Endothelial cell of umbilical vein (primary cell): ENCODE results near the gene TXNDC15. TPM values are rescaled to one million over a fixed set of nuclear protein-coding genes. Genes with fewer than 3 reads are reported as not detected.

Experiments used
- BruUV-seq: library from RNA; stranded (reverse); fragments of 400-500 nt; replicated peaks from 2 replicates; lab custom pipeline; 2021; lab: Mats Ljungman, UMichigan
- CTCF ChIA-PET: fragments of 300-600, 350-600 bp; sonication (Branson Sonifier 250); formaldehyde crosslinking; loops from one replicate; lab custom pipeline; 2021; ENCODE audit warnings: antibody characterized with exemption, inconsistent platforms; lab: Charles Lee
- POLR2A ChIA-PET: fragments of 300-600, 350-600 bp; sonication (Branson Sonifier 250); formaldehyde crosslinking; loops from one replicate; lab custom pipeline; 2021; ENCODE audit warnings: antibody characterized with exemption, inconsistent platforms; lab: Charles Lee
- DNase-seq: peaks from one replicate; pipeline ENCODE4 v3.0.0-alpha.2; 2011; ENCODE audit warnings: low read depth, low spot score
- FAIRE-seq: peaks from 2 replicates; lab custom pipeline; 2011; peaks lifted over from hg19 to GRCh38; lab: Jason Lieb, UNC
- H2AFZ ChIP-seq: 2 replicates; pipeline ENCODE4 v1.6.0; 2012; ENCODE audit warnings: low read depth, low read length, control low read depth, inconsistent platforms
- H3K27ac ChIP-seq: 2 replicates; pipeline ENCODE4 v1.5.1; 2011; ENCODE audit warnings: low read depth, mild to moderate bottlenecking, control low read depth, low read length, moderate library complexity; ENCODE audit not compliant: insufficient read depth
- H3K27me3 ChIP-seq, 2 experiments: 2 replicates each; pipeline versions ENCODE4 v1.6.0 to v1.6.1; 2011; ENCODE audit warnings: low read length in 2 of 2, mixed read lengths in 1 of 2; ENCODE audit not compliant: control insufficient read depth in 2 of 2, insufficient read depth in 2 of 2
- H3K36me3 ChIP-seq, 2 experiments: 2 replicates in 1 of 2; 3 replicates in 1 of 2; pipeline ENCODE4 v1.5.1; 2011; ENCODE audit warnings: low read length in 2 of 2, mild to moderate bottlenecking in 1 of 2, moderate library complexity in 1 of 2; ENCODE audit not compliant: control insufficient read depth in 2 of 2, insufficient read depth in 2 of 2; ENCODE audit errors: extremely low read depth in 1 of 2
- H3K4me1 ChIP-seq: 3 replicates; pipeline ENCODE4 v1.5.1; 2011; ENCODE audit warnings: mild to moderate bottlenecking, low read length; ENCODE audit not compliant: control insufficient read depth, insufficient read depth; ENCODE audit errors: extremely low read depth
- H3K4me2 ChIP-seq: 2 replicates; pipeline ENCODE4 v1.6.1; 2011; ENCODE audit warnings: low read length, control low read depth, mixed read lengths; ENCODE audit not compliant: insufficient read depth
- H3K4me3 ChIP-seq, 3 experiments: fragments of 200-600 bp in 1 of 3; sonication (generic), shearing (Covaris generic) in 1 of 3; replicated peaks in 1 of 3; 2 replicates each; pipeline ENCODE4 v1.5.1; 2011 to 2016; ENCODE audit warnings: control low read depth in 3 of 3, low read length in 3 of 3, mild to moderate bottlenecking in 2 of 3, inconsistent platforms in 1 of 3, low read depth in 1 of 3, moderate library complexity in 1 of 3; ENCODE audit not compliant: insufficient read depth in 1 of 3
- H3K79me2 ChIP-seq: 2 replicates; pipeline ENCODE4 v1.6.0; 2012; ENCODE audit warnings: low read length, inconsistent platforms; ENCODE audit not compliant: control insufficient read depth, insufficient read depth
- H3K9ac ChIP-seq: replicated peaks from 2 replicates; pipeline ENCODE3; 2011; ENCODE audit warnings: low read length, control low read depth; ENCODE audit not compliant: insufficient read depth; ENCODE audit errors: extremely low read depth
- H3K9me1 ChIP-seq: replicated peaks from 3 replicates; pipeline ENCODE4 v1.6.0; 2011; ENCODE audit warnings: mild to moderate bottlenecking, low read length; ENCODE audit not compliant: control insufficient read depth, insufficient read depth; ENCODE audit errors: extremely low read depth
- H3K9me3 ChIP-seq: replicated peaks from 2 replicates; pipeline ENCODE4 v1.5.1; 2012; ENCODE audit warnings: low read length, inconsistent platforms; ENCODE audit not compliant: control insufficient read depth, insufficient read depth
- H4K20me1 ChIP-seq: replicated peaks from 2 replicates; pipeline ENCODE3; 2011; ENCODE audit warnings: mild to moderate bottlenecking, low read length; ENCODE audit not compliant: control insufficient read depth, insufficient read depth; ENCODE audit errors: extremely low read depth
- EZH2 ChIP-seq: IDR thresholded peaks from 2 replicates; pipeline ENCODE4 v1.6.1; 2012; ENCODE audit warnings: borderline replicate concordance, low read depth, mild to moderate bottlenecking, moderate library complexity, low read length, inconsistent platforms; ENCODE audit not compliant: severe bottlenecking
- FOS ChIP-seq: IDR thresholded peaks from 2 replicates; pipeline ENCODE4 v1.6.1; 2011; ENCODE audit warnings: mild to moderate bottlenecking, low read length, moderate library complexity, borderline replicate concordance; ENCODE audit not compliant: insufficient read depth
- GATA2 ChIP-seq: IDR thresholded peaks from 2 replicates; pipeline ENCODE4 v1.7.0; 2011; ENCODE audit warnings: low read depth, mild to moderate bottlenecking, moderate library complexity, mixed read lengths, low read length; ENCODE audit not compliant: insufficient read length, insufficient read depth
- JUN ChIP-seq: IDR thresholded peaks from 2 replicates; pipeline ENCODE4 v1.6.1; 2011; ENCODE audit warnings: borderline replicate concordance, low read depth; ENCODE audit not compliant: insufficient read length, insufficient read depth
- MYC ChIP-seq: IDR thresholded peaks from one replicate; pipeline ENCODE4 v1.6.1; 2011; ENCODE audit warnings: mild to moderate bottlenecking, low read depth, low read length
- POLR2A ChIP-seq: IDR thresholded peaks from 2 replicates; pipeline ENCODE4 v1.6.1; 2012; ENCODE audit warnings: low read depth, mild to moderate bottlenecking, control low read depth, low read length
- POLR2AphosphoS5 ChIP-seq: IDR thresholded peaks from 2 replicates; pipeline ENCODE4 v1.6.1; 2012; ENCODE audit warnings: low read depth, mild to moderate bottlenecking, control low read depth, low read length, moderate library complexity; ENCODE audit not compliant: insufficient read depth
- dilution Hi-C: fragments of 300-500 bp; cut with MboI; formaldehyde crosslinking; loops from one replicate; pipeline ENCODE4 v1.15.0; 2019; ENCODE audit warnings: low sequenced_read_pairs; ENCODE audit not compliant: extremely low pct_ligation_motif_present
- intact Hi-C: fragments of 100-400 bp; cut with micrococcal nuclease; formaldehyde crosslinking; loops from one replicate; pipeline ENCODE4 v1.10.0; 2022
- polyA plus RNA-seq, 4 experiments: library from polyadenylated mRNA; depleted of rRNA in 3 of 4; stranded (reverse) in 3 of 4; unstranded in 1 of 4; fragments of >200 nt; gene quantifications; 2 replicates each; pipeline versions ENCODE4 v1.2.1 to v1.2.3, GENCODE V29; 2011 to 2012; ENCODE audit warnings: missing spikeins in 1 of 4
- total RNA-seq: library from RNA; stranded (reverse); gene quantifications from 2 replicates; pipeline ENCODE4 v1.2.3, GENCODE V29; 2021
- TF ChIP-seq, protein P1 (sequence below), 2 donors: IDR thresholded peaks; 1 replicate in 1 of 2; 2 replicates in 1 of 2; pipeline ENCODE4 v1.5.1; 2011; ENCODE audit warnings: low read length in 2 of 2, mild to moderate bottlenecking in 2 of 2, moderate library complexity in 2 of 2, control low read depth in 1 of 2, inconsistent platforms in 1 of 2, low read depth in 1 of 2; ENCODE audit not compliant: insufficient read depth in 1 of 2; ENCODE audit errors: extremely low read depth in 1 of 2
- TF ChIP-seq, protein P2 (sequence below): IDR thresholded peaks from 2 replicates; pipeline ENCODE4 v1.6.1; 2011; ENCODE audit not compliant: insufficient read depth, insufficient read length

Gene TXNDC15
- total and polyA plus RNA-seq, 2 donors (not counting 3 experiments of a cell fraction or from before 2014, with no cell fraction given) = 57.2 to 68.6 TPM

DNA sequence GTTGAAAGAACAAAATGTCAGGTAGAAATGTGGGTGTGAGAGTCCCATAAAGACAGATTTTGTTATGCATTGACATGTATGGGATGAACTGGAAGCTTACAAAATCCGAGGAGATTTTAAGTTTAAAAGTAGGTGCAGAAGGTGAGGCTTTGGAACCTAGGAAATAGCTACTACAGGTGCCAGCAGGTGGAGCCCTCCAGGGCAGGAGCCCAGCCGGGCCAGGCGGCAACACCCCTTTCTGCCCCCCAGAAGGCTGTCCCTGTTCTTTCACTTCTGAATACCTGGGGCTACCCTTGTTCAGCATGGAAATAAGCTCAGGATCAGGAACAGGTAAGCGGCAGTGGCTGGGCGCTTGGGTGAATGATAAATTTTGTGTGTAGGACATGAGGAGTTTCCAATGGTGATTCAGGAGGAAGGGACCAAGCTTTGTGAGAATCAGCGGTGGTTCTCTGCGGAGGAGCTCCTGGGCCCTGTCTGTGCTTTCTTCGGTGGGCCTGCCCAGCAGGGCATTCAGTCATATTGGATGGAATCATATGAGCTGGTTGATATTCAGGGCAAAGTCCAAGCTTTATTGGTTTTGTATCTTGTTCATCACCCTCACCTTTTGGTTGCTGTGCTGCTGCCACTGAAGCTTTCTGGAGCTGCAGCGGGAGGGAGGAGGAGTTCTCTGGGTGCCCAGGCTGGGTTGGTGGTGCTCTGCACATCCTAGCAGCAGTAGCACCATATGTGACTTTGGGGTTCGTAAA is 43.1 kb downstream of the TXNDC15 start:
- CTCF ChIA-PET = interaction anchor here (0.9 to 1.9 kb wide), 7 partner anchors 12 to 408 kb away, joined by 3 to 5 read pairs (median 3); partner anchors contain the start of gene PCBD2
- H3K27ac ChIP-seq = no peak overlapping the region
- H3K9me3 ChIP-seq = no peaks in the 10 kb centered on the region
- no peaks in the 10 kb centered on the region for H4K20me1 ChIP-seq
- POLR2A ChIA-PET = no interaction called here
- no peak overlapping the region for H2AFZ ChIP-seq
- dilution Hi-C loops (no loop called here), intact Hi-C loops (no loop called here)
- no peak overlapping the region for H3K9ac ChIP-seq
- DNase-seq (no peak), FAIRE-seq (no peak)
- no peak overlapping the region for H3K4me2 ChIP-seq
- H3K79me2 ChIP-seq = no peaks in the 10 kb centered on the region
- no peaks in the 10 kb centered on the region for H3K4me1 ChIP-seq
- no peak for TF ChIP-seq GATA2
- no peak for TF ChIP-seq JUN
- TF ChIP-seq POLR2AphosphoS5 = no peak
- TF ChIP-seq FOS = no peak
- TF ChIP-seq MYC = no peak
- TF ChIP-seq, protein P1, sequence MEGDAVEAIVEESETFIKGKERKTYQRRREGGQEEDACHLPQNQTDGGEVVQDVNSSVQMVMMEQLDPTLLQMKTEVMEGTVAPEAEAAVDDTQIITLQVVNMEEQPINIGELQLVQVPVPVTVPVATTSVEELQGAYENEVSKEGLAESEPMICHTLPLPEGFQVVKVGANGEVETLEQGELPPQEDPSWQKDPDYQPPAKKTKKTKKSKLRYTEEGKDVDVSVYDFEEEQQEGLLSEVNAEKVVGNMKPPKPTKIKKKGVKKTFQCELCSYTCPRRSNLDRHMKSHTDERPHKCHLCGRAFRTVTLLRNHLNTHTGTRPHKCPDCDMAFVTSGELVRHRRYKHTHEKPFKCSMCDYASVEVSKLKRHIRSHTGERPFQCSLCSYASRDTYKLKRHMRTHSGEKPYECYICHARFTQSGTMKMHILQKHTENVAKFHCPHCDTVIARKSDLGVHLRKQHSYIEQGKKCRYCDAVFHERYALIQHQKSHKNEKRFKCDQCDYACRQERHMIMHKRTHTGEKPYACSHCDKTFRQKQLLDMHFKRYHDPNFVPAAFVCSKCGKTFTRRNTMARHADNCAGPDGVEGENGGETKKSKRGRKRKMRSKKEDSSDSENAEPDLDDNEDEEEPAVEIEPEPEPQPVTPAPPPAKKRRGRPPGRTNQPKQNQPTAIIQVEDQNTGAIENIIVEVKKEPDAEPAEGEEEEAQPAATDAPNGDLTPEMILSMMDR (IDR thresholded peaks at IDR 0.05; ENCODE audit: extremely low read depth in 1 of 2, insufficient read depth in 1 of 2, low read depth in 1 of 2, low read length in 2 of 2) = no peak
- no peak for TF ChIP-seq POLR2A
- TF ChIP-seq EZH2 = no peak
- TF ChIP-seq, protein P2, sequence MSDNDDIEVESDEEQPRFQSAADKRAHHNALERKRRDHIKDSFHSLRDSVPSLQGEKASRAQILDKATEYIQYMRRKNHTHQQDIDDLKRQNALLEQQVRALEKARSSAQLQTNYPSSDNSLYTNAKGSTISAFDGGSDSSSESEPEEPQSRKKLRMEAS = no peak
- no peaks in the 10 kb centered on the region for H3K27me3 ChIP-seq
- H3K4me3 ChIP-seq = no peak overlapping the region
- no peaks in the 10 kb centered on the region for H3K9me1 ChIP-seq
- peaks cover 2 to 5% of the 10 kb centered on the region in 2 experiments for H3K36me3 ChIP-seq
- no TSS peak for BruUV-seq
